Stimulated activated CD8-positive, alpha-beta memory T cell treated with anti-CD3 and anti-CD28 coated beads, Interleukin-4, amount 100 ng/mL, for 48 hours (primary cell): ENCODE measurements around the gene FAM13A.

ENCODE experiments used
- DNase-seq: peaks from one replicate; pipeline ENCODE4 v3.0.0-alpha.2; 2020

FAM13A gene

DNA sequence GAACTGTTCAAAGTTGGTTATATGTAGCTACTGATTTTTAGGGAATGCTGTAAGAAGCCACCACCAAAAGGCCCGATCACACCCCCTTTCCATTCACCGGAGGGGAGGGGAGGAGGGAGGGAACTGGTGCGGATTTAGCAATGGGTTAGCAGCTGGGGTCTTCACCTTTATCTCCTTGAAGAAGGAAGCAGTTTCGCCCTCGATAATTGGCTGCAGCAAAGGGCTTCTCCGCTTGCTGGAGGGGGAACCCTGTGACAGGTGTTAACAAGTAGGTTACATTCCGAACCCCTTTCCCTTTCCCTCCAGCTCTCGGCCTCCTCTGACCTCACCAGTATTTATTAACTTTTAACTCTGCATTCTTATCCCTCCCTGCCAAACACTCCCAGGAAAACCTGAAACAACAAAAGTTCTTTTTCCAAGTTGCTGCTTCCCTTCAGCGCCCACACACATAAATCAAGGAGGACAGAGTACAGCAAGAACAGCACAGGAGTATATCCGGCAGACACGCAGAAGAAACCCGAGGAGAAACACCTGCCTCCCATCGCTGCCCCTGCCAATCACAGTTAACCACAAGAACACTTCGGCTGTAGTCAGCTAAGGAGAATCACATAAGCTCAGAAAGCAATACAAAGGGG, 319.6 kb downstream of the FAM13A start:
- no peak for DNase-seq

DNA sequence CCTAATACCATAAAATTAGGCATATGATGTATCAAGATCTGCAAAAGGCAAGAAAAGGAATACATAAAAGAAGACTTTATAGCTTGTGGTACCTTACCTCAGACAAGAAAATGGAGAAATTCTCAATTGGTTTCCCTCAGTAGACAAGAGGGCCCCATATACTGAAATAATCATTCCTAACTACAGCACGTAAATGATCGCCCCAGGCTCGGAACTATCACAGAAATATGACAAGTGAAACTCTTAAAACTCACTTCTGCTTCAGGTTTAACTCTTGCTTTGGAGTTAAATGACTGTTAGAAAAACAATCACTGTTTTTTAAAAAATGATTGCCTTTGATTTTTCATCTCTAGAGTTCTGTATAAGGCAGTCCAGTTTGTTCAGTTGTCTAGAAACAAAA, 320.7 kb downstream of the FAM13A start:
- no peak for DNase-seq

DNA sequence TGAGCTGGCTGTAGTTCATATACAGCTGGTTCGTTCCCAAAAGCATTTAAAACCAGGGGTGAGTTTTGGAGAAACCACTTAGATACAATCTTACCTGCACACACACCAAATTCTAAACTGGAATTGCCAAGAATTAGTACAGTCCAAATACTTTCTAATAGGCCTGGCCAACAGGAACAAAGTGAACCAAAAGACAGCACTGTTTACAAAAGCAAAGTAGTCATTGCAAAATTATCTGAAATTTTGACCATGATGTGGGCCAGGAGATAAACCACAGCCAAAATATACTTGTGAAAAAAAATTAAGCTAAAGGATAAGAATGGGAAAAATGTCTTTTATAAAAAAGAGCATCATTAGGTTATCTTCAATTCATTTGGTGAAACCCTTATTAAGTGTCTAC, 321.4 kb downstream of the FAM13A start:
- DNase-seq: no peak

DNA sequence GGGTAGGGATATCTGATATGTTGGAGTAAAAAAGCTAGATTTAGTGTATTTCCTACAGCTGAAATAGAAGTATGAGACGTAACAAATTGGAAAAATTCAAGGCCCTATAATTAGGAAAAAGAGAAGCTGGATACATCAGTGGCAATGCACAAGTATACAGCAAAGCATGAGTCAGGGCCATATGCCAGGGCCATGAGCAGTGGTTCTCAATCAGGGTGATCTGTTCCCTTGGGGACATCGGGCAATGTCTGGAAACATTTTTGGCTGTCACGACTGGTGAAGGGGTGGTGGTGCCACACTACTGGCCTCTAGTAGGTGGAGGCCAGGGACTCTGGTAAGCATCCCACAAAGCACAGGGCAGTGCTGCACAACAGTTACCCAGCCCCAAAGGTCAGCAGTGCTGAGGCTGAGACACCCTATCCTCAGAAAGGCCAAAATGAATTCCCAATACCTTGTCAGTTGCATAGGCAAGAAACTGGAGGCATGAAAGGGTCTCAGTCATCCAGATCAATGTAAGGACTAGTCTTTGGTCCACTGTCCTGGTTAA, 322.5 kb downstream of the FAM13A start:
- DNase-seq: no peak

DNA sequence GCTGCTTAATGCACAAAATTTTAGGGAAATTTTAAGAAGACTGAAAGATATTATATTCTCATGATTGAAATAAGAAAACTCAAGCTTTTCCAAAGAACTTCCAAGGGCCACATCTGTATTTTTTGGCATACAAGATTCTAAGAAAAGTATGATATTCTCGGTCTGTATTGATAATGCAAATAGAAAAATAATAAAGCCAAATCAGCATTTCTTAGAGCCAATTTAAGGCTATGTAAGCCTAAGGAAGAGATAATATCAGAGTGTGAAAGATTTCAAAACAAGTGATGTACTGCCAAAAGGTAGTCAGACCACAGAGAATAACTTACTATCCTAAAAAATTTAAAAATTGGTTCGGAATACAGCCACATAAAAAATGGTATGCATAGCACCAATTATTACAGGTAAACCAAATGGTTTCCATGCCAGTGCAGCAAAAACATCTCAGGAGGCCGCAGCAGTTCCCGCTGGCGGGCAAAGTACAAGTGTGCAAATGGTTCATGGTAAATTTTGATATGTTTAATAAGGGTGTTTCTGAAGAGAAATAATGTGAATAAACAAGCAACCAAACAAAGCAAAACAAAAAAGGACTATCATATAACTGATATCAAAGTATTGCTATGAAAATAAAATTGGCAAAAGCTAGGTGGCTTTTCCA, 324.1 kb downstream of the FAM13A start:
- DNase-seq: no peak

DNA sequence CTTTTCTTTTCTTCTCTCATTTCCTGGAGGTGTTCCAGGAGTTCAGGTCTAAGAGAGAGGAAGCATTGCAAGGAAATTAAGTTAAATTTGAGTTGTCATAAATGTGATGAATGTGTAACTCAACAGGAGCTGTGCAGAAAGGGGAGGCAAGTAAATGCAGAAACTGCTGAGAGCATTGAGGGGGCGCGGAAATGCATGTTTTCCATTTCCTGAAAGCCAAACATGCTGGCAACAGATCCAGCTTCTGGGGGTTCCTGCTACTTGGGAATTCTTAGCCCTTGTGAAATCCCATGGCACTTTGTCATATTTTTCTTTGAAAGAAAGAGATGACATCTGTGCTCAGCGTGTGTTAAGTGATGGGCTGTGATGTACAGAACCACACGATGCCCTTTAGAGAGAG, 325.6 kb downstream of the FAM13A start:
- DNase-seq: no peak

DNA sequence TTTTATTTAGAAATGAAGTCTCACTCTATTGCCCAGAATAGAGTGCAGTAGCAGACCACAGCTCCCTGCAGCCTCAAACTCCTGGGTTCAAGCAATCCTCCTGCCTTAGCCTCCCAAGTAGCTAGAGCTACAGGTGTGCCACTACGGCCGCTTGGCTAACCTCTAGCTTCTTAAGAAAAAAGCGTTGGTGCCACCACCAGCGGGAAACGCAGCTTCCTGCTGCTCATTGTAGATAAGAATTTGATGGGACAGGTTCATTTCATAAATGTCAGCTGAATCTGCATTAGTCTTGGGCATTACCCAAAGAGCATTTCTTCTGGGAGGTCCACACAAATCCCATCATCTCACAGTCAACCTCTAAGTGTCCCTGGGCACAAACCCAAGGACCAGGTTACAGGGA, 326.2 kb downstream of the FAM13A start:
- DNase-seq: no peak

DNA sequence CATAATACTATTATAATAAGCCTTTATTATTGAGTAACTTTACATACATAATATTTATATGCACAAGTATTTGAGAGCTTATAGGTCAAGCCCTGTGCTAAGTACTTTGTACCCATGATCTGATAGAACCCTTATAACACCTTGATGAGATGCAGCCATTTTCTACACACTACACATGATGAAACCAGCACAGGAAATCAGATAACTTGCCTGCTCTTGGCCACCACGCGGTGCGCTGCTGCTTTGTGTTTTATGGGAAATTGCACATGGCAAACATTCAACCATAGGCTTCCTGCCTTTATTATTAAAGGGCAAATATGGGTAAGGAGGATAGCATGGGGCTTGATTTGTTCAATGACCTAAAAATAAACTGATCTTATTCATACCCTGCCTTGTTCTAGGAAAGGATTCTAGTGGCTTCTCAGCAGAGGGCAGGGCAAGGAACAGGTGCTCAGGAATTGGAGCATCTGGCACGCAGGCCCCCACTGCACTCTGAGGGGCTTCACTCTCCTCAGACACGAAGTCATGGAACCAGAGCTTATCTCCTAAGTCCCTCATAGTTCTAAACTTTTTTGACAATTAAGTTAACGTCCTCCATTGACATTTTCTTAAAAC, 327.7 kb downstream of the FAM13A start:
- DNase-seq: no peak

DNA sequence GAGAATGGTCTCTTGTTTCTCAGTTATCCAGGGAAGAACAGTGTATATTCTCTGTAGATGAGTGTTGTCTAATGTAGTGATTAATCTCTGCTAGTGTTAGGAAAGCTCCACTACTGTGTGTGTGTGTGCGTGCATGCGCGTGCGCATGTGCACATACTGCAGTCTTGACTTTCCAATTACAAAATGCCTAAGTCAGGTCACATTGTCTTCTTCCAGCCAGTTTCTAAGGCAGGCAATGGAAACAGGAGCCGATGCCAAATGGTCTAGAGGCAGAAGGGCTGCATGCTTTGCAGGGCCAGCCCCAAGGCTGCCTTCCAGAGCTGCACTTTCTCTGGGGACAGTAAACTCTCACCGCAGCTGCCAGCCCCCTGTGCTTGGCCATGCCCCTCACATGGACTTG, 328.8 kb downstream of the FAM13A start:
- DNase-seq: no peak

DNA sequence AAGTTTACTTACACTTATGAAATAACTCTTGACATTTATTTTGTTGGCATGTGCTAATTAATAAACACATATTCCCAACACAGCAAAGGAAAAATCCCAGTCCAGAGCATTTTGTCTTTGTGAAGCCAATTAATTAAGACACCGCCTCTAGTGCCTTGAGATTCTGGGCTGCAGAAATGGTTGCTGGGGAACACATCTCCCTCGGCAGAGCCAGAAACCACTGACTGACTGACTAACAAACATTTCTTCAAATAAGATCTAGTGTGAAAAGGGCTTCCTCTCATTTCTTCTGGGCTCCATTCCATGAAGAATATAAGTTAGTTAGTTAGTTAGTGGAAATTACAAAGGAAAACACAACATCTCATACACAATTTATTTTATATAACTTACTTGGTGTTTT, 331.0 kb downstream of the FAM13A start:
- no peak for DNase-seq

DNA sequence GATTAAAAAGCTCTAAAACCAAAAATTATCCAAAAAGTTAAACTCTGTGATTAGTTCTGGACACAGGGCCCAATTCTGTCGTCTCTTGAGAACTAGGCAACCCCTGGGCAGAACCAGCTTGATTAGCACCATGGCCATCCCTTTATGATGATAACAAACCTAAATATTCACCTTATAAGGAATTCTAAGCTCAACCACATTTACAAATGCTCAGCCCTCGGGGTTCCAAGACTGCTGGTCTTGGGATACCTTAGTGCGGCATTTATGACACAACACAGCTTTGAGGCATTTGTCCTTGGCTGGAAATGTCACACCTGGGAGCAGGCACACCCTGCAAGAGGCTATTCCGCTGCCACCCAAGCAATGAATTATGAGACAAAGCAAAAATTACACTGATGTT, 331.8 kb downstream of the FAM13A start:
- DNase-seq: no peak

DNA sequence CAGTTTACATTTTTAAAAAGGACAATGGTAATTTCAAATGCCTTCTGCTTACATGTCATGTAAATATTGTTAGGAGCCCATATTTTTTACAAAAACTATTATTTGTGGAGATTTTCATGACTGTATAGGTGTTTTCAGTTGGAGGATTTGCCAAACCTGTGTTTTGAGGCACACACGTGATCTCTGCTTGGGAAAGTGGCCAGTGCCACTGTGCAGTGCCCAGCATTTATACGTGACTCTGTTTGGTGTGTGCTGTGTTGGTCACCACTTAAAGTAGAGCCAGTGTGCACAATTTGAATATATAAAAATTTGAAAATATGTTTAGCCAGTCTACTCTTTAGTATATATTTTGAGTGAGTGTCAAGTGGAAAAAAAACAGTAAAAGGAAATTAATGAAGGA, 332.6 kb downstream of the FAM13A start:
- DNase-seq: no peak

DNA sequence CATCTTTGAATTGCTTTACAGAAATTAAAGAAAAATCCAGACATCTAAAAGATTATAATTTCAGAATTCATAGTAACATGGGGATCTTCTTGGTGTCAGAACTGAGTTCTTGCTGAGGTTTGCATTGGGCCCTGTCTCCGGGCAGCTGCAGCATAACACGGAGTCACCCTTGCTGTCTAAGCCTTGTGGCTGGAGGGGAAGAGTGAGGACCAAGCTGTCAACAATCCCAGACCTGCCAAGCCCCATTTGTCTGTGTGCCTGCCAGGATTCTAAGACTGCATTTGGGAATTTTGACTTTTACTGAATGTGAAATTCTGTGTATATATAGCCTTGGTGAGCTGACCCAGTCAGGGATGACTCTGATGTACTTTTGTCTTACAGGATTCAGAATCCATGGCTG, 334.2 kb downstream of the FAM13A start:
- no peak for DNase-seq

DNA sequence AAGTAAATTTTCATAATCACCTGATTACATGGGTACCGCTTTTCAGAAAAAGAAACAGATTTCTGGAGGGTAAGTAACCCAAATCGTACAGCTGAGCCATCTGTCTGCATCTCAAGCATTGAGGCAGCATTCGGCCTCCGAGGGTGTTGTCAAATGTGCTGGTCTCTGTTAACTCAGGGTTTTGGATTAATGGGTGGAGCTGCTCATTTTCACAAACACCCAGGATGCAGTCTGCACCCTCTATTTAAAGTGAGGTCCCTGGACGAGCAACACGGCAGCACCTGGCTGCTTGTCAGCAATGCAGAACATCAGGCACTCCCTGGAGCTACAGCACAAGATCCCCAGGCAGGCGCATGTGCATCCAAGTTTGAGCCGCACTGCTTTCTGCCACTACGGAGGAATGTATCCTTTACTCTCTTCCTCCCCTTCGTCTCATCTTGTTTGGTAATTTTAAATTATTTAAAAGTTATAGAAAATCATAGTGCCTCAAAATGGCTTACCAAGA, 334.7 kb downstream of the FAM13A start:
- DNase-seq: no peak

DNA sequence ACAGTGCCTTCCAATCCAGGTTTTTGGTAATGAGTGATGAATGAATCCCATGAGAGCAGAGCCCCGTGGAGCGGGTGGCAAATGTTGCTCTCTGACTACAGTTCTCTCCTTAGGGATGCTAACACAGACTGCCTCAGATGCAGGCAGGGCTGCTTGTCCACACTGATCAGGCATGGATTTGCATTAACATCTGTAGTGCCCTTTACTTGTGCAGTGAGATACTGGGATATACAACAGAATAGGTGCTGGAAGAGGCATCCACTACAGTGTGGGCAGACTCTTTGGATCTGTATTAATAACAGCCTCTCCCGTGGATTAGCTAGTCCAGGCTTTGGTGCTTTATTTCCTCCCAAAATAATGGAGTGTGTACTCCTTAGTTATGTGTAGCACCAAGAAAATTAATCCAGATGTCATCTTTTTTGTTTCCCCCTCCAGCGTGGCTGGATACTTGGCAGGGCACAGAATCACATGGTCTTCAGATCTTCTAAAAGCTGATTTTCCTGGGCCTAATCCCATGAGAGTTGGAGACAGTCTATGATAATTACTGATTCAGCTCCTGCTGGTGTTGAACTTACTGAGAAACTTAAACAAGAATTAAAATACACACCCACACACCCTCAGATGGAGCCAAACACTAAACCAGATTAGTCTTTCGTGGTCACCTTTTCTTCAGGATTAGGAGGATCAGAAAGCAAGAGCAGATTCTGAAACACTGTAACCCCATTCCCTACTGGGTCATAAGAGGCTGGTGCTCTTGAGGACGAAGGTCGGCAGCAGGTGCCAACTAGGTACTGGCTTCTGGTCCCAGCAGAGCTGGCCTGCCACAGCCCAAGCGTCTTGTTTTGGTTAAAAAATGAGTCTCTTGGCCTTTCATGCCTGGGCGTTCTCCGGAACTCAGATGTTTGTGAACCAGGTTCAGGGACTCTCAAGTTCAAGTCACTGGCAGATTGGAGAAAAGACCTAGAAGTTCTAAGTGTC, 336.2 kb downstream of the FAM13A start:
- DNase-seq: no peak

DNA sequence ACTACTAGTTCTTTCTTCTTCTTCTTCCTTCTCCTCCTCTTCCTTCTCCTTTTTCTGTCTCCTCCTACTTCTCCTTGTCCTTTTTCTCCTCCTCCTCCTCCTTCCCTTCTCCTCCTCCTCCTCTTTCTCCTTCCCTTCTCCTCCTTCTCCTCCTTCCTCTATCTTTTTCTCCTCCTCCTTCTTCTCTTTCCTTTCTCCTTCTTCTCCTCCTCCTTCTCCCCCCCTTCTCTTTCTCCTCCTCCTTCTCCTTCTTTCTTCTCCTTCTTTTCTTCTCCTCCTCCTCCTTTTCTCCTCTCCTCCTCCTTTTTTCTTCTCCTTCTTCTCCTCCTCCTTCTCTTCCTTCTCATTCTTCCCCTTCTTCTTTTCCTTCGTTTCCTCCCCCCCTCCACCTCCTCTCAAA, 337.6 kb downstream of the FAM13A start:
- no peak for DNase-seq

DNA sequence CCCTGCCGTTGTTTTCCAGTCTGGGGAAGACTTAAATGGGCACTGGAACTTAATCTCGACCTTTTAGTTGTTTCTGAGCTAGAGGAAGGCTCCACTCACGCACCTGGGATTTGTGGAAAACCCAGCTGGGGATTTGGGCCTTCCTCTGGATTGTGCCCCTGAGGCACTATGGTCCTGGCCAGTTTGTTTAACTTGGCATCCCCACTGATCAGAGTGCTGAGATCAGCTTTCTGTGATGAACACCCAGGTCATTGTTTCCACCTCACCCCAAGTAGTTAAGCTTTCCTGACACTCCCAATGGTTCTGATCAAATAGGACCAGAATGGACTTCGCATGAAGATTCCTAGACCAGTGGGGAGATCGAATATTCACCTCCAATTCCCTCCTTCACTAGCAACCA, 338.9 kb downstream of the FAM13A start:
- DNase-seq: no peak

DNA sequence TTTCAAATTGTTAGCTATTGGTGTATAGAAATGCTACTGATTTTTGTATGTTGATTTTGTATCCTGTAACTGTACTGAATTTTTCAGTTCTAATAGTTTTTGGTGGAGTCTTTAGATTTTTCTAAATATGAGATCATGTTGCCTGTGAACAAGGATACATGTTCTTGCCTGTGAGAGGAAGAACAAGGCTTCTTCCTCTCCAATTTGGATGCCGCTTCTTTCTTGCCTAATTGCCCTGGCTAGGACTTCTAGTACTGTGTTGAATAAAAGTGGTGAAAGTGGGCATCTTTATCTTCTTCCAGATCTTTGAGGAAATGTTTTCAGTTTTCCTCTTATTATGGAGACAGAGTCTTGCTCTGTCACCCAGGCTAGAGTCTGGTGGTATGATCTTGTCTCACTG, 343.2 kb downstream of the FAM13A start:
- no peak for DNase-seq

DNA sequence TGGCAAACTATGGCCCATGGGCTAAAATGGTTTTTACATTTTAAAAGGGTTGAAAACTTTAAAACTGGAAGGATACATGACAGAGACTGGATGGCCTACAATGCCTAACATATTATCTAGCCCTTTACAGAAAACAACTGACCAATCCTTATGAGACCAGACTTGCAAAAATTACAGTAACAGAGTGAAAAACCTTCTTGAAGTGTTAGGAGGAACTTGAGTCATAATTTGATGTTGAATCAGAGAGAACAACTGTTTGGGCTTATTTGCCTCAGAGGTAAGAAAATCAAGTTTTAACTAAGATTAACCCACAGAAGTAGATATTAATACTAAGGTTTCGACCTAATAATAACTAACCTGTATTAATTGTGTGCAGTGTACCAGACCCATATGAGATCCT, 347.0 kb downstream of the FAM13A start:
- no peak for DNase-seq

DNA sequence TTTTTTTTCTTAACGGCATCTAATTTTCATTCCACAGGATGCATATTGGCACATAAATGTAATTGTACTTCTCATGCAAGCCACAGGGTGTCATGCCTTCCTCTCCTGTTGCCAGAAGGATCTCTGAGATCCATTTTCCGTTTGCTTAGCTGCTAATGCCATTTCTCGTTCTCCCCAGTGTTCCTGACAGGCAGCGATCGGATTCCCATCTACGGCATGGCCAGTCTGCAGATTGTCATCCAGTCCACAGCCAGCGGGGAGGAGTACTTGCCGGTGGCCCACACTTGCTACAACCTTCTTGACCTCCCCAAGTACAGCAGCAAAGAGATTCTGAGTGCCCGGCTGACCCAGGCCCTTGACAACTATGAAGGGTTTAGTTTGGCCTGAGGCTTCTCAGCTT, 350.4 kb downstream of the FAM13A start:
- DNase-seq: no peak

DNA sequence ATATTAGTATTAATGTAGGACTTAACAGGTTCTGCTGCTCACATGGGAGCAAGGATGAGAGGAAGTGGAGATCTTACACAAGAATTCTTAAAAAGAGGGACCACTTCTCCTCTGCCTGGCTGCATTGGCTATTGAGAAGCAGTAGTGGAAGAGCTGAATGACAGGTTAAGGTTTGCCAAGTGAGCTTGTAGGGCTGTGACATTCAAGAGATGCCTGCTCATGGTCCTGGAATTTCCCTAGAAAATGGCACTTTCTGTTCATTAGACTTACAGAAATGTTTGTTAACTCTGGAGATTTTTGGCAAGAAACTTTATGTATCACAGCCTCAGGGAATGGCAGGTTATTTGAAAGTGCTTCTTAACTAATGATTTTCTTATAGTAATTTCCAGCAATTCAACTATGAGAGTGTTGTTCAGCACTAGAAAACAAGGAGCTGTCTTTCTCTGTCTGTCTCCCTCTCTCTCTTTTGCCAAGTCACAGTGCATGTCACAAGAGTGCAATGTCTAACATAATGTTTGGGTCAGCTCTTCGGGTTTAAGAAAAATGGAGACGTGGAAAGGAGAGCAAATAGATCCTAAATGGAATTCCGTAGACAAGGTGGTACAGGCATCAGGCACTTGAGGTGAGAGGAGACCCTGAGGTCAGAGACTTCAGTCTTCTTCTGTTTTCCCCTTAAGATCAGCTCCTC, 351.0 kb downstream of the FAM13A start:
- no peak for DNase-seq

DNA sequence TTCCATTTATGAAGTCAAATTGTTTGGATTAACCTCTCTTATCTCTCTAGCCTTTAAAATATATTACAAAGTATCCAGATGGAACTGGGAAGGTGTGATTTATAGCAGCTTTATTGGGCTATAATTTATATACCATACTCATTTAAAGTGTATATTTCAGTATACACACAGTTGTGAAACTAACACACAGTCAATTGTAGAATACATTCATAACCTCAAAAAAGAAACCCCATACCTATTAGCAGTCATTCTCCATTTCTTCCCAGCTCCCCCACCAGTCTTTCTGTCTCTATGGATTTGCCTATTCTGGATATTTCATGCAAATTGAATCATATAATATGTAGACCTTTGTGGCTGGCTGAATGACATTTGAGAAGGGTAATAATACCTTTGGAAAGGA, 351.8 kb downstream of the FAM13A start:
- DNase-seq: no peak
